A549 (cell line): ENCODE results near the gene DCAF4. TPM values are rescaled to one million over a fixed set of nuclear protein-coding genes. Genes with fewer than 3 reads are reported as not detected.

Experiments
- ATAC-seq, 2 experiments: fragments of 200-7000 bp in 1 of 2; fragments of >200 bp in 1 of 2; cut with Nextera tagmentation in 1 of 2; cut with Tn5 transposase in 1 of 2; 3 replicates each; pipeline versions ENCODE4 v1.8.0 to v1.9.1; 2018 to 2020; ENCODE audit warnings: mild to moderate bottlenecking in 1 of 2, moderate library complexity in 1 of 2
- CTCF ChIA-PET: fragments of 300-600 bp; sonication (Branson Sonifier 250); formaldehyde crosslinking; extraction: SDS; loops from one replicate; lab custom pipeline; 2021; ENCODE audit warnings: antibody characterized with exemption, inconsistent platforms; lab: Yijun Ruan, JAX
- POLR2A ChIA-PET: fragments of 350-600 bp; formaldehyde crosslinking; extraction: SDS; loops from one replicate; lab custom pipeline; 2021; ENCODE audit warnings: antibody characterized with exemption, inconsistent platforms; lab: Yijun Ruan, JAX
- DNase-seq, 2 experiments: peaks; one replicate each; pipeline versions ENCODE4 v3.0.0 to v3.0.0-alpha.2; 2011 to 2016; ENCODE audit warnings: low read depth in 1 of 2, low spot score in 1 of 2
- FAIRE-seq: peaks from 2 replicates; lab custom pipeline; 2011; peaks lifted over from hg19 to GRCh38; lab: Jason Lieb, UNC
- H3K27ac ChIP-seq, 2 experiments: fragments of >200 bp; sonication (Bioruptor Twin); formaldehyde crosslinking; 3 replicates each; pipeline ENCODE4 v1.5.1; 2016 to 2017
- H3K4me1 ChIP-seq: fragments of >200 bp; sonication (Bioruptor Twin); formaldehyde crosslinking; 3 replicates; pipeline ENCODE4 v1.6.1; 2016
- H3K4me2 ChIP-seq: fragments of >200 bp; sonication (Bioruptor Twin); formaldehyde crosslinking; 3 replicates; pipeline ENCODE4 v1.6.1; 2016
- H3K4me3 ChIP-seq: fragments of >200 bp; sonication (Bioruptor Twin); formaldehyde crosslinking; 3 replicates; pipeline ENCODE4 v1.5.1; 2016
- H3K9me3 ChIP-seq: fragments of >200 bp; sonication (Bioruptor Twin); formaldehyde crosslinking; 3 replicates; pipeline ENCODE4 v1.6.1; 2016
- CBX2 ChIP-seq: fragments of 200-600 bp; sonication (generic); IDR thresholded peaks from 2 replicates; pipeline ENCODE4 v1.6.1; 2016; ENCODE audit warnings: low read depth, mild to moderate bottlenecking, borderline replicate concordance
- E2F6 ChIP-seq: IDR thresholded peaks from 2 replicates; pipeline ENCODE4 v1.6.1; 2012; ENCODE audit warnings: low read depth, borderline replicate concordance
- EHF ChIP-seq: fragments of 250-450 bp; sonication (Bioruptor Pico); IDR thresholded peaks from 2 replicates; pipeline ENCODE4 v1.5.0; 2020; ENCODE audit warnings: mild to moderate bottlenecking
- EP300 ChIP-seq, 2 experiments: fragments of >200 bp; sonication (Bioruptor Twin); formaldehyde crosslinking; IDR thresholded peaks; 2 replicates in 1 of 2; 3 replicates in 1 of 2; pipeline ENCODE4 v1.6.1; 2016 to 2017
- ESRRA ChIP-seq: fragments of 150-350 bp; IDR thresholded peaks from 2 replicates; pipeline ENCODE4 v1.6.1; 2014; ENCODE audit warnings: mild to moderate bottlenecking, low read length, borderline replicate concordance
- FOSB ChIP-seq: fragments of 250-450 bp; sonication (Bioruptor Pico); IDR thresholded peaks from 2 replicates; pipeline ENCODE4 v1.5.0; 2020; ENCODE audit warnings: mild to moderate bottlenecking, moderate library complexity
- FOSL2 ChIP-seq, 2 experiments: fragments of 450-650 bp in 1 of 2; fragments of >200 bp in 1 of 2; sonication (Bioruptor Twin) in 1 of 2; formaldehyde crosslinking; IDR thresholded peaks; 2 replicates each; pipeline versions ENCODE4 v1.5.0 to v1.6.1; 2016 to 2020; ENCODE audit warnings: mild to moderate bottlenecking in 1 of 2, moderate library complexity in 1 of 2
- HDAC2 ChIP-seq: fragments of 200-600 bp; sonication (generic); IDR thresholded peaks from 2 replicates; pipeline ENCODE4 v1.6.1; 2016
- HOXA7 ChIP-seq: fragments of 250-450 bp; sonication (Bioruptor Pico); IDR thresholded peaks from 2 replicates; pipeline ENCODE4 v1.5.0; 2020; ENCODE audit warnings: mild to moderate bottlenecking, moderate library complexity
- JUNB ChIP-seq: fragments of >200 bp; sonication (Bioruptor Twin); formaldehyde crosslinking; IDR thresholded peaks from 2 replicates; pipeline ENCODE4 v1.6.1; 2016
- KDM5A ChIP-seq: fragments of 200-600 bp; sonication (generic); IDR thresholded peaks from 2 replicates; pipeline ENCODE4 v1.6.1; 2016; ENCODE audit warnings: antibody characterized with exemption, mild to moderate bottlenecking
- MAZ ChIP-seq: fragments of 150-350 bp; IDR thresholded peaks from 2 replicates; pipeline ENCODE4 v1.6.1; 2014; ENCODE audit warnings: antibody characterized with exemption, low read depth, low read length, borderline replicate concordance
- NFE2L2 ChIP-seq: fragments of 150-350 bp; conservative IDR thresholded peaks from 2 replicates; pipeline ENCODE4 v1.6.1; 2014; ENCODE audit warnings: low read length
- NR3C1 ChIP-seq: fragments of >200 bp; sonication (Bioruptor Twin); formaldehyde crosslinking; IDR thresholded peaks from 3 replicates; pipeline ENCODE4 v1.6.1; 2017
- PHF8 ChIP-seq: fragments of 200-600 bp; sonication (generic); IDR thresholded peaks from 2 replicates; pipeline ENCODE4 v1.6.1; 2016; ENCODE audit warnings: low read depth, mild to moderate bottlenecking, antibody characterized with exemption, moderate library complexity, borderline replicate concordance
- RAD21 ChIP-seq, 2 experiments: fragments of >200 bp in 1 of 2; sonication (Bioruptor Twin) in 1 of 2; formaldehyde crosslinking in 1 of 2; IDR thresholded peaks in 1 of 2; conservative IDR thresholded peaks in 1 of 2; 2 replicates in 1 of 2; 3 replicates in 1 of 2; pipeline ENCODE4 v1.6.1; 2012 to 2018; ENCODE audit warnings: inconsistent platforms in 1 of 2
- RCOR1 ChIP-seq: fragments of 150-350 bp; IDR thresholded peaks from 2 replicates; pipeline ENCODE4 v1.6.1; 2014; ENCODE audit warnings: antibody characterized with exemption, low read length, low read depth
- RFX5 ChIP-seq: fragments of 450-650 bp; IDR thresholded peaks from 2 replicates; pipeline ENCODE4 v1.7.1; 2014; ENCODE audit warnings: antibody characterized with exemption, mild to moderate bottlenecking, moderate library complexity
- RNF2 ChIP-seq: fragments of 200-600 bp; sonication (generic); IDR thresholded peaks from 2 replicates; pipeline ENCODE4 v1.6.1; 2016; ENCODE audit warnings: low read depth, mild to moderate bottlenecking, antibody characterized with exemption, moderate library complexity, borderline replicate concordance
- SMC3 ChIP-seq: fragments of >200 bp; sonication (Bioruptor Twin); formaldehyde crosslinking; IDR thresholded peaks from 3 replicates; pipeline ENCODE4 v1.6.1; 2018; ENCODE audit warnings: inconsistent platforms
- TFCP2L1 ChIP-seq: fragments of 250-450 bp; sonication (Bioruptor Pico); IDR thresholded peaks from 2 replicates; pipeline ENCODE4 v1.5.0; 2021; ENCODE audit warnings: mild to moderate bottlenecking
- ZFP36 ChIP-seq: fragments of 450-650 bp; IDR thresholded peaks from 2 replicates; pipeline ENCODE4 v1.6.1; 2014; ENCODE audit warnings: borderline replicate concordance; ENCODE audit not compliant: partially characterized antibody
- ZNF302 ChIP-seq: fragments of 250-450 bp; sonication (Bioruptor Pico); IDR thresholded peaks from 2 replicates; pipeline ENCODE4 v1.9.0; 2021; ENCODE audit warnings: inconsistent platforms, mild to moderate bottlenecking, moderate library complexity
- WGBS: methylation state at CpG from one replicate; pipeline ENCODE4 v1.1.6; 2017; ENCODE audit errors: missing lambda C conversion rate; 5-methylcytosine and 5-hydroxymethylcytosine counted together
- polyA plus RNA-seq, 4 experiments: library from polyadenylated mRNA; depleted of rRNA in 3 of 4; stranded (reverse); fragments of >200 nt; fragmentation: RNase III in 1 of 4; extraction: RNeasy Plus Mini Kit Qiagen cat#74134 plus additional on column Dnase treatment in 1 of 4; gene quantifications; 2 replicates in 3 of 4; 3 replicates in 1 of 4; pipeline ENCODE4 v1.2.3, GENCODE V29; 2011 to 2017
- TF ChIP-seq, protein P1 (sequence below): fragments of 250-450 bp; sonication (Bioruptor Pico); IDR thresholded peaks from 2 replicates; pipeline ENCODE4 v1.5.0; 2020; ENCODE audit warnings: low read depth, mild to moderate bottlenecking, moderate library complexity
- TF ChIP-seq, protein P2 (sequence below): IDR thresholded peaks from 2 replicates; pipeline ENCODE4 v1.6.1; 2012

DCAF4 gene
- polyA plus RNA-seq, 2 of the 4 experiments (the other 2 are of a cell fraction): 18.4 to 22.4 TPM

DNA sequence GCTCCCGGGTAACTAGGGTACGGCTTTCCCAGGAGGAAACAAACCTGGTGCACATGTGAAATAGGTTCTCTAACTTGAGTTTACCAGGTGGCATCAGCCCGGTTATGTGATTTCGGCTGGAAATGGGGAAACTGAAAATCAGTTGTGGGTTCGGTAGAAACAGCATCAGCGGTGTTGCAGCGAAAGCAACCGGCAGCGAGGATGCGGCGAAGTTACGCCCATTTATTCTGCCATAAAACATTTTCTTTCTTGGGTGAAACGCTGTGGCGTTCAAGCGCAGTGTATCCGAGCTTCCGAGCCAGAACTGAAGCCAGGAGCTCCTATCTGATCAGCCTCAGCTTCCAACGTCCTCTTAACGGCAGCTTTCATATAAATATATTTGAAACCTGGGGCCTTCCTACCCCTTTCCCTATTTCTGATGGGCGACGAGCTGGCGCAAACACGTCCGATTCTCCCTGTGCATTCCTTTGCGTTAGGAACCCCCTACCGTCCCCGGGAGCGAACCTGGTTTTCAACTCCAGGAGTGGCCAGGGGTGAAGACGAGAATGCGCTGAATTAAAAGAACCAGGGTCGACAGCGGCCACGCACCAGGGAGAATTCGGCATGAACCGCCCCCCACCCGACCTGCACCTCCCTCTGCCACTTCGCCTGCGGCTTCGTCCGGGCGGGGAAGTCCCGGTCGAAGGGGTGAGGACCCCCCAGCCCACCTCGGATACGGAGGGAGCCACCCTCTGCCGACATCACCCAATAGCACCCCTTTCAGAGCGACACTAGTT lies 34.0 kb upstream of the DCAF4 start:
- WGBS: 4% methylated on average over 36 of the region's 47 CpGs
- H3K4me1 ChIP-seq: peaks cover 18% of the 10 kb centered on the region
- TF ChIP-seq FOSL2 (IDR thresholded peaks at IDR 0.05): no peak
- TF ChIP-seq FOSL2 (CRISPR knock-in tag; IDR thresholded peaks at IDR 0.05): no peak
- TF ChIP-seq RAD21 (conservative IDR thresholded peaks at IDR 0.05 in 1 of 2, IDR thresholded peaks at IDR 0.05 in 1 of 2): peak in 1 of 2 experiments; percentile 21; a peak in 1 of 5 replicates
- 0 out of 2 replicates have a peak, but pooled peaks have one; percentile 18 for TF ChIP-seq RNF2
- TF ChIP-seq SMC3: no peak
- peak overlapping the region; percentile 60 for H3K4me3 ChIP-seq
- no peak for DNase-seq
- no peak overlapping the region for H3K27ac ChIP-seq
- ChIA-PET CTCF (interaction anchor here (2.0 to 2.9 kb wide), 3 partner anchors 12 to 378 kb away, joined by 7 to 20 read pairs (median 18); no protein-coding TSS in a partner anchor), POLR2A (no interaction called here)
- no peaks in the 10 kb centered on the region for H3K9me3 ChIP-seq
- H3K4me2 ChIP-seq: peak overlapping the region; percentile 95
- peak in 1 of 2 experiments; percentile 9; a peak in 2 of 6 replicates for ATAC-seq
- FAIRE-seq: no peak

DNA sequence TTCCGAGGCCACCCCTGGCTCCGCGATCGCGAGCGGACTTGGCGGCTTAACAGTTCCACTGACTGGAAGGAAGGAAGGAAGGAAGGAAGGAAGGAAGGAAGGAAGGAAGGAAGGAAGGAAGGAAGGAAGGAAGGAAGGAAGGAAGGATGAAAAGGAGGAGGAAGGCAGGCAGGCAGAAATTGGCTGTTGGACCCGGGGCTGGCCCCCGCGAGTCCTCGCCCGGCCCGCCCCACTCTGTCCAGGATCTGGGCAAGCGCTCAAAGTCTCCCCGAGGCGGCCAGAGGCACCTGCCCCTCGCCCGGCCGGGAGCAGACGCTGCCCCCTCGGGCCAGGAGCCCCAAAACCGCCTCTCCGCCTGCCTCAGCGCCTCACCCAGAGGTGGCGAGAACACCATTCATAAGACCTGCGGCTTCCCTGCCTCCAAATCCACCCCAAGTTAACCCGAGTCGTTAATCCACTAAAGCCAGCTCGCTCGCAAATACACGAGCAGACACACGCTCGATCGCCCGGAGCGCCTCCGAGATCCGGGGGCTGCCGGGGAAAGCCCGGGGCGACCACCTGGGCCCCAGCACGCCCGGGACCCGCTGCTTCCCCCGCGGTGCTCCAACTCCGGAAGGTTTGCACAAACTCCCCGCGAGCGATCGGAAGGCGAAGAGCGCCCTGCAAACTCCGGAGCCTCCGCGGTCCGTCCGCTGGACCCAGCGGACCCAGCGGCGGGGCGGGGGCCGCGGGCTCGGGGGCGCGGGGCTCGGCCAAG lies 33.2 kb upstream of the DCAF4 start:
- FAIRE-seq (no peak), ATAC-seq (peak; percentile 44 to 60; a peak in 5 of 6 replicates)
- H3K9me3 ChIP-seq: no peaks in the 10 kb centered on the region
- 3% methylated on average over 19 of the region's 68 CpGs for WGBS
- peaks cover 18% of the 10 kb centered on the region for H3K4me1 ChIP-seq
- POLR2A ChIA-PET: no interaction called here
- H3K4me2 ChIP-seq: peak overlapping the region; percentile 95
- H3K4me3 ChIP-seq: peak overlapping the region; percentile 60
- H3K27ac ChIP-seq: peak overlapping the region in 1 of 2 experiments; percentile 18; a peak in 2 of 6 replicates
- TF ChIP-seq E2F6: no peak
- TF ChIP-seq, all 56 proteins: peak for 0
- DNase-seq: no peak
- CTCF ChIA-PET: interaction anchor here (0.7 to 2.9 kb wide), 7 partner anchors 11 to 379 kb away, joined by 3 to 36 read pairs (median 18); no protein-coding TSS in a partner anchor

- peak within 1 kb of the TSS; percentile 95 for H3K4me2 ChIP-seq
- FAIRE-seq (peak; percentile 54), ATAC-seq (peak; percentile 95 to 99), DNase-seq (peak; percentile 90 to 97)
- peaks cover 18% of the 10 kb centered on the region for H3K4me1 ChIP-seq
- H3K4me3 ChIP-seq: peak within 1 kb of the TSS; percentile 60
- CTCF ChIA-PET: interaction anchor here (0.7 to 2.7 kb wide), 7 partner anchors 11 to 379 kb away, joined by 3 to 36 read pairs (median 4); no protein-coding TSS in a partner anchor
- WGBS: under 1% methylated on average over 37 of the region's 54 CpGs
- H3K27ac ChIP-seq: peak within 1 kb of the TSS in 1 of 2 experiments; percentile 18; a peak in 2 of 6 replicates
- POLR2A ChIA-PET: interaction anchor here (0.6 to 1.0 kb wide), 2 partner anchors 109 to 380 kb away, joined by 3 to 5 read pairs; no protein-coding TSS in a partner anchor
- no peaks in the 10 kb centered on the region for H3K9me3 ChIP-seq
- TF ChIP-seq ESRRA: no peak
- TF ChIP-seq ZFP36: no peak
- TF ChIP-seq KDM5A: 0 out of 2 replicates have a peak, but pooled peaks have one; percentile 37
- TF ChIP-seq, protein P1, sequence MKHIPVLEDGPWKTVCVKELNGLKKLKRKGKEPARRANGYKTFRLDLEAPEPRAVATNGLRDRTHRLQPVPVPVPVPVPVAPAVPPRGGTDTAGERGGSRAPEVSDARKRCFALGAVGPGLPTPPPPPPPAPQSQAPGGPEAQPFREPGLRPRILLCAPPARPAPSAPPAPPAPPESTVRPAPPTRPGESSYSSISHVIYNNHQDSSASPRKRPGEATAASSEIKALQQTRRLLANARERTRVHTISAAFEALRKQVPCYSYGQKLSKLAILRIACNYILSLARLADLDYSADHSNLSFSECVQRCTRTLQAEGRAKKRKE: no peak
- no peak for TF ChIP-seq EHF (CRISPR knock-in tag)
- TF ChIP-seq RNF2: 0 out of 2 replicates have a peak, but pooled peaks have one; percentile 22
- TF ChIP-seq JUNB: no peak
- TF ChIP-seq, protein P2, sequence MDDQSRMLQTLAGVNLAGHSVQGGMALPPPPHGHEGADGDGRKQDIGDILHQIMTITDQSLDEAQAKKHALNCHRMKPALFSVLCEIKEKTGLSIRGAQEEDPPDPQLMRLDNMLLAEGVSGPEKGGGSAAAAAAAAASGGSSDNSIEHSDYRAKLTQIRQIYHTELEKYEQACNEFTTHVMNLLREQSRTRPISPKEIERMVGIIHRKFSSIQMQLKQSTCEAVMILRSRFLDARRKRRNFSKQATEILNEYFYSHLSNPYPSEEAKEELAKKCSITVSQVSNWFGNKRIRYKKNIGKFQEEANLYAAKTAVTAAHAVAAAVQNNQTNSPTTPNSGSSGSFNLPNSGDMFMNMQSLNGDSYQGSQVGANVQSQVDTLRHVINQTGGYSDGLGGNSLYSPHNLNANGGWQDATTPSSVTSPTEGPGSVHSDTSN: no peak
- no peak for TF ChIP-seq HDAC2
- TF ChIP-seq HOXA7 (CRISPR knock-in tag): no peak
- no peak for TF ChIP-seq FOSB
- no peak for TF ChIP-seq FOSL2 (IDR thresholded peaks at IDR 0.05)
- TF ChIP-seq FOSL2 (CRISPR knock-in tag; IDR thresholded peaks at IDR 0.05): no peak
- no peak for TF ChIP-seq ZNF302 (CRISPR knock-in tag)
- no peak for TF ChIP-seq CBX2
- no peak for TF ChIP-seq NR3C1
- no peak for TF ChIP-seq MAZ
- peak; percentile 66; the same call in 1 of the 2 replicates for TF ChIP-seq RFX5
- TF ChIP-seq TFCP2L1 (CRISPR knock-in tag): no peak
- no peak for TF ChIP-seq PHF8
- TF ChIP-seq EP300 (IDR thresholded peaks at IDR 0.05): no peak
- no peak for TF ChIP-seq RCOR1
- no peak for TF ChIP-seq NFE2L2
These were observed 32.5 kb upstream of the DCAF4 start, which contains the start of gene DPF3 for GRCh38 chr14:72893636-72894322. Gene DPF3 (minus strand): TSS chr14:72894101. CDS start chr14:72894088, 13 bp downstream.
